Mesendoderm (in vitro differentiated cells): ENCODE results near the gene PITPNC1.

Experiments used
- DNase-seq: peaks from one replicate; pipeline ENCODE4 v3.0.0; 2013
- H2AK5ac ChIP-seq: 2 replicates; pipeline ENCODE4 v1.6.1; 2013; ENCODE audit warnings: low read length, inconsistent platforms
- H2BK120ac ChIP-seq: 2 replicates; pipeline ENCODE4 v1.6.1; 2013; ENCODE audit warnings: low read depth, mild to moderate bottlenecking, low read length, moderate library complexity, mixed read lengths
- H2BK15ac ChIP-seq: replicated peaks from 2 replicates; pipeline ENCODE4 v1.6.1; 2013; ENCODE audit warnings: low read depth, mild to moderate bottlenecking, moderate library complexity
- H2BK5ac ChIP-seq: 2 replicates; pipeline ENCODE4 v1.6.1; 2013; ENCODE audit warnings: low read length, inconsistent platforms
- H3K18ac ChIP-seq: 2 replicates; pipeline ENCODE4 v1.6.1; 2013; ENCODE audit warnings: mild to moderate bottlenecking, low read length, mixed read lengths
- H3K23ac ChIP-seq: one replicate; pipeline ENCODE4 v1.6.1; 2013; ENCODE audit warnings: low read length
- H3K27ac ChIP-seq: 2 replicates; pipeline ENCODE4 v1.5.1; 2013; ENCODE audit warnings: low read depth, mild to moderate bottlenecking, inconsistent platforms, low read length, moderate library complexity
- H3K27me3 ChIP-seq: 2 replicates; pipeline ENCODE4 v1.6.1; 2013; ENCODE audit warnings: low read length, control low read depth, mild to moderate bottlenecking, inconsistent platforms; ENCODE audit not compliant: insufficient read depth, poor library complexity
- H3K36me3 ChIP-seq: 2 replicates; pipeline ENCODE4 v1.6.1; 2013; ENCODE audit warnings: low read length, inconsistent platforms; ENCODE audit not compliant: control insufficient read depth, insufficient read depth
- H3K4ac ChIP-seq: one replicate; pipeline ENCODE4 v1.6.1; 2013; ENCODE audit warnings: low read depth, mild to moderate bottlenecking, low read length, moderate library complexity
- H3K4me1 ChIP-seq: 2 replicates; pipeline ENCODE4 v1.6.1; 2013; ENCODE audit warnings: low read depth, low read length, inconsistent platforms; ENCODE audit not compliant: control insufficient read depth
- H3K4me2 ChIP-seq: 2 replicates; pipeline ENCODE4 v1.6.1; 2013; ENCODE audit warnings: low read length
- H3K4me3 ChIP-seq: 2 replicates; pipeline ENCODE4 v1.5.1; 2013; ENCODE audit warnings: mild to moderate bottlenecking, low read length
- H3K56ac ChIP-seq: one replicate; pipeline ENCODE4 v1.6.1; 2013; ENCODE audit warnings: low read length
- H3K79me1 ChIP-seq: 2 replicates; pipeline ENCODE4 v1.6.1; 2013; ENCODE audit warnings: low read length, inconsistent platforms
- H3K79me2 ChIP-seq: 2 replicates; pipeline ENCODE4 v1.6.1; 2013; ENCODE audit warnings: mild to moderate bottlenecking, low read length; ENCODE audit not compliant: control insufficient read depth, insufficient read depth
- H3K9ac ChIP-seq: 2 replicates; pipeline ENCODE4 v1.6.1; 2013; ENCODE audit warnings: low read length, inconsistent platforms
- H4K5ac ChIP-seq: one replicate; pipeline ENCODE4 v1.6.1; 2013; ENCODE audit warnings: low read length
- H4K8ac ChIP-seq: one replicate; pipeline ENCODE4 v1.6.1; 2013; ENCODE audit warnings: low read depth, mild to moderate bottlenecking, control low read depth, low read length, moderate library complexity
- WGBS: extraction: QIAGEN DNeasy Blood & Tissue Kit; methylation state at CpG from one replicate; pipeline ENCODE4 v1.1.7; 2013; ENCODE audit warnings: low lambda C conversion rate, missing lambda C conversion rate; ENCODE audit not compliant: insufficient coverage; ENCODE audit errors: extremely low coverage; 5-methylcytosine and 5-hydroxymethylcytosine counted together

PITPNC1 gene

GRCh38 chr17:67353929-67354574 lies 23.0 kb upstream of the PITPNC1 start:
- no peak overlapping the region for H3K4me3 ChIP-seq
- no peak overlapping the region for H3K23ac ChIP-seq
- no peak overlapping the region for H3K56ac ChIP-seq
- H4K5ac ChIP-seq, result no peak overlapping the region
- DNase-seq, result no peak
- H3K4ac ChIP-seq, result no peak overlapping the region
- WGBS, result no CpG with 5 or more reads among the region's 8 CpGs
- H3K79me1 ChIP-seq, result peaks cover 5% of the 10 kb centered on the region
- no peak overlapping the region for H3K9ac ChIP-seq
- H3K79me2 ChIP-seq, result peaks cover 4% of the 10 kb centered on the region
- H2BK120ac ChIP-seq, result no peak overlapping the region
- no peak overlapping the region for H3K4me2 ChIP-seq
- H3K36me3 ChIP-seq, result peaks cover 4% of the 10 kb centered on the region
- H2BK15ac ChIP-seq, result no peak overlapping the region
- no peak overlapping the region for H4K8ac ChIP-seq
- no peak overlapping the region for H3K18ac ChIP-seq
- no peaks in the 10 kb centered on the region for H3K27me3 ChIP-seq
- H3K27ac ChIP-seq, result no peak overlapping the region
- H2AK5ac ChIP-seq, result no peak overlapping the region
- H3K4me1 ChIP-seq, result no peaks in the 10 kb centered on the region
- H2BK5ac ChIP-seq, result no peak overlapping the region

- Histone ChIP-seq H3K4ac (no peak overlapping the region), H2BK15ac (no peak overlapping the region), H3K4me2 (no peak overlapping the region), H3K4me1 (no peaks in the 10 kb centered on the region), H3K4me3 (no peak overlapping the region), H2BK120ac (no peak overlapping the region), H3K27ac (no peak overlapping the region), H4K5ac (no peak overlapping the region), H3K56ac (no peak overlapping the region), H3K27me3 (no peaks in the 10 kb centered on the region), H3K36me3 (no peaks in the 10 kb centered on the region), H2AK5ac (no peak overlapping the region), H4K8ac (no peak overlapping the region), H3K23ac (no peak overlapping the region), H3K79me1 (peaks cover 7% of the 10 kb centered on the region), H3K18ac (no peak overlapping the region), H3K9ac (no peak overlapping the region), H2BK5ac (no peak overlapping the region), H3K79me2 (peaks cover 39% of the 10 kb centered on the region)
- WGBS, result no CpG with 5 or more reads among the region's 2 CpGs
- DNase-seq, result no peak
Observed at GRCh38 chr17:67358612-67359011, 18.5 kb upstream of the PITPNC1 start.

- H3K4me3 ChIP-seq, result no peak overlapping the region
- WGBS, result no CpG with 5 or more reads among the region's 8 CpGs
- peaks cover 7% of the 10 kb centered on the region for H3K79me1 ChIP-seq
- H2AK5ac ChIP-seq, result no peak overlapping the region
- no peak overlapping the region for H3K4me2 ChIP-seq
- no peak overlapping the region for H2BK15ac ChIP-seq
- no peaks in the 10 kb centered on the region for H3K4me1 ChIP-seq
- H4K5ac ChIP-seq, result no peak overlapping the region
- H2BK120ac ChIP-seq, result no peak overlapping the region
- H3K79me2 ChIP-seq, result peaks cover 55% of the 10 kb centered on the region
- H3K56ac ChIP-seq, result no peak overlapping the region
- DNase-seq, result peak; percentile 76
- no peak overlapping the region for H4K8ac ChIP-seq
- H3K36me3 ChIP-seq, result no peaks in the 10 kb centered on the region
- no peak overlapping the region for H3K18ac ChIP-seq
- no peak overlapping the region for H3K4ac ChIP-seq
- no peak overlapping the region for H2BK5ac ChIP-seq
- no peaks in the 10 kb centered on the region for H3K27me3 ChIP-seq
- no peak overlapping the region for H3K23ac ChIP-seq
- H3K9ac ChIP-seq, result no peak overlapping the region
- no peak overlapping the region for H3K27ac ChIP-seq
Observed at GRCh38 chr17:67359960-67360791, 16.9 kb upstream of the PITPNC1 start.

- Histone ChIP-seq H4K5ac (no peak overlapping the region), H4K8ac (no peak overlapping the region), H3K27ac (no peak overlapping the region), H3K9ac (no peak overlapping the region), H2BK15ac (no peak overlapping the region), H3K23ac (no peak overlapping the region), H3K79me2 (peaks cover 62% of the 10 kb centered on the region), H3K27me3 (no peaks in the 10 kb centered on the region), H3K4me2 (no peak overlapping the region), H2BK120ac (no peak overlapping the region), H3K4ac (no peak overlapping the region), H3K4me1 (no peaks in the 10 kb centered on the region), H3K18ac (no peak overlapping the region), H2AK5ac (no peak overlapping the region), H3K79me1 (peaks cover 7% of the 10 kb centered on the region), H3K36me3 (no peaks in the 10 kb centered on the region), H2BK5ac (no peak overlapping the region), H3K4me3 (no peak overlapping the region), H3K56ac (no peak overlapping the region)
- DNase-seq, result peak; percentile 16
- no CpG with 5 or more reads among the region's 1 CpG for WGBS
Observed at GRCh38 chr17:67360880-67361279, 16.2 kb upstream of the PITPNC1 start.

GRCh38 chr17:67362173-67362572 lies 14.9 kb upstream of the PITPNC1 start:
- WGBS, result no CpG with 5 or more reads among the region's 9 CpGs
- H4K8ac ChIP-seq, result no peak overlapping the region

More at GRCh38 chr17:67362173-67362572, 14.9 kb upstream of the PITPNC1 start:
- H3K27me3 ChIP-seq, result no peaks in the 10 kb centered on the region
- no peak overlapping the region for H2BK15ac ChIP-seq
- H3K79me2 ChIP-seq, result peaks cover 67% of the 10 kb centered on the region
- no peak overlapping the region for H3K4ac ChIP-seq
- DNase-seq, result no peak
- H4K5ac ChIP-seq, result no peak overlapping the region
- H3K56ac ChIP-seq, result no peak overlapping the region
- H3K18ac ChIP-seq, result no peak overlapping the region
- H3K4me3 ChIP-seq, result no peak overlapping the region
- no peak overlapping the region for H3K9ac ChIP-seq
- H2BK5ac ChIP-seq, result no peak overlapping the region
- no peaks in the 10 kb centered on the region for H3K36me3 ChIP-seq
- no peak overlapping the region for H2BK120ac ChIP-seq
- no peak overlapping the region for H3K27ac ChIP-seq
- no peak overlapping the region for H3K4me2 ChIP-seq
- peaks cover 7% of the 10 kb centered on the region for H3K79me1 ChIP-seq
- H3K23ac ChIP-seq, result no peak overlapping the region
- no peaks in the 10 kb centered on the region for H3K4me1 ChIP-seq
- H2AK5ac ChIP-seq, result no peak overlapping the region
